ENCODE results near the gene RFX8. TPM values are rescaled to one million over a fixed set of nuclear protein-coding genes. Genes with fewer than 3 reads are reported as not detected.
A peak's percentile ranks its signal among the peaks of the same experiment; 100 is the strongest.

Gene RFX8
- total RNA-seq, 1 donor from 2014 or later, result not detected

- no peak for TF ChIP-seq CTCF (IDR thresholded peaks at IDR 0.05; ENCODE audit: unreplicated experiment)
- Mint-ChIP-seq H3K4me1 (ENCODE audit: low read depth) (no peaks in the 10 kb centered on the region), H3K4me3 (ENCODE audit: low read depth) (no peak overlapping the region), H3K9me3 (ENCODE audit: low read depth) (no peaks in the 10 kb centered on the region), H3K27me3 (peaks cover 50% of the 10 kb centered on the region), H3K27ac (no peak overlapping the region), H3K36me3 (ENCODE audit: insufficient read depth) (no peaks in the 10 kb centered on the region)
- DNase-seq (ENCODE audit: low spot score, unreplicated experiment), result no peak
These were observed 3.5 kb upstream of the RFX8 start for GRCh38 chr2:101478181-101479001.

DNA sequence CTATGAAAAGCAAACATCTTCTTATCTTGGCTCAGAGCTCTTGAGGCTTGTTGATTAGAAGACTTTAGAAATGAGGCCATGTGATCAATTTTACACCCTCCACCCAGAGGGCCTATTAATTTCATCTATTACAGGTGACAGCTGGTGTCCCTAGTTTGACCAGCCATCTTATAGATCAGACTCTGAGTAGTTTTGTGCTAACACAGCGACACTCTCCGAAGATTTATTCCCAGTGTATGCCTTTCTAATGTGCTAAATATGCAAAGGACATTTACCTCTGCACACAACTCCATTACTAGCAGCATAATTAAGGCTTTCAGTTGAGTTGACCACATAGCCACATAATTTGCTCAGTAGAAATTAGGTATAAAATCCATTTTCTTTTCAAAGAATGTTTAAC, 2.6 kb upstream of the RFX8 start:
- no peak for DNase-seq (ENCODE audit: low spot score, unreplicated experiment)
- H3K9me3 Mint-ChIP-seq (ENCODE audit: low read depth), result no peaks in the 10 kb centered on the region
- H3K36me3 Mint-ChIP-seq (ENCODE audit: insufficient read depth), result no peaks in the 10 kb centered on the region
- no peaks in the 10 kb centered on the region for H3K4me1 Mint-ChIP-seq (ENCODE audit: low read depth)
- H3K27ac Mint-ChIP-seq, result no peak overlapping the region
- no peak overlapping the region for H3K4me3 Mint-ChIP-seq (ENCODE audit: low read depth)
- H3K27me3 Mint-ChIP-seq, result peaks cover 58% of the 10 kb centered on the region
- no peak for TF ChIP-seq CTCF (IDR thresholded peaks at IDR 0.05; ENCODE audit: unreplicated experiment)

DNA sequence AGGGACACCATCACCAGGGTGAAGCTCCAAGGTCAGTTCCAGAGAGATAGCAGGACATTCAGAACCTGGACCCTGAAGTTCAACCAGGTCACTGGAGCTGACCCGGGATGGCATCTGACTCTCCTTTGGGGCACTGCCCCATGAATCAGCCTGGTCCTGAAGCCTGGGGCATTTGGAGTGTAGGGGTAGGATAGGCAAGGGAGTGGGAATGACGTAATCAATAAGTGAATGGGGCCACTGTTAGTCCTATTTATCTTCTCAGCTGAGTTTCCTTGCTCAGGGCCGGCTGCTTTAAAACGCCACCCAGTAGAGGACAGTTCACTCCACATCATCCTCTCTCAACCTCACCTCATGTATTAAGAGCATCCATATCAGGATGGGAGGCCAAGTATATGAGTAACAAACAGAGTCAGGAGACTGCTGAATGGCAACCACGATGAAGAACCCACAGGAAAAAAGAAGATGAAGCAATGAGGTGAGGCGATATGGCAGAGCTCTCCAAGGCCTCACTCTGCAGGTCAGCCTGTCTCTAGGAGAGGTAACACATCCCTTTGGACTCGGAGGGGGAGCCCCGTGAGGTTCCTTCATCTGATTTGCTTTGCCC, 1.8 kb upstream of the RFX8 start:
- H3K27me3 Mint-ChIP-seq, result peaks cover 64% of the 10 kb centered on the region
- DNase-seq (ENCODE audit: low spot score, unreplicated experiment), result no peak
- H3K9me3 Mint-ChIP-seq (ENCODE audit: low read depth), result no peaks in the 10 kb centered on the region
- no peak overlapping the region for H3K4me3 Mint-ChIP-seq (ENCODE audit: low read depth)
- no peaks in the 10 kb centered on the region for H3K4me1 Mint-ChIP-seq (ENCODE audit: low read depth)
- TF ChIP-seq CTCF (IDR thresholded peaks at IDR 0.05; ENCODE audit: unreplicated experiment), result no peak
- H3K27ac Mint-ChIP-seq, result no peak overlapping the region
- no peaks in the 10 kb centered on the region for H3K36me3 Mint-ChIP-seq (ENCODE audit: insufficient read depth)

GRCh38 chr2:101473911-101474701, 806 bp downstream of the RFX8 start:
- DNase-seq (ENCODE audit: low spot score, unreplicated experiment), result peak; percentile 25
- peak overlapping the region; percentile 69 for H3K4me3 Mint-ChIP-seq (ENCODE audit: low read depth)
- no peaks in the 10 kb centered on the region for H3K9me3 Mint-ChIP-seq (ENCODE audit: low read depth)
- H3K27me3 Mint-ChIP-seq, result peaks cover 68% of the 10 kb centered on the region
- TF ChIP-seq CTCF (IDR thresholded peaks at IDR 0.05; ENCODE audit: unreplicated experiment), result no peak
- no peak overlapping the region for H3K27ac Mint-ChIP-seq
- no peaks in the 10 kb centered on the region for H3K36me3 Mint-ChIP-seq (ENCODE audit: insufficient read depth)
- no peaks in the 10 kb centered on the region for H3K4me1 Mint-ChIP-seq (ENCODE audit: low read depth)

DNA sequence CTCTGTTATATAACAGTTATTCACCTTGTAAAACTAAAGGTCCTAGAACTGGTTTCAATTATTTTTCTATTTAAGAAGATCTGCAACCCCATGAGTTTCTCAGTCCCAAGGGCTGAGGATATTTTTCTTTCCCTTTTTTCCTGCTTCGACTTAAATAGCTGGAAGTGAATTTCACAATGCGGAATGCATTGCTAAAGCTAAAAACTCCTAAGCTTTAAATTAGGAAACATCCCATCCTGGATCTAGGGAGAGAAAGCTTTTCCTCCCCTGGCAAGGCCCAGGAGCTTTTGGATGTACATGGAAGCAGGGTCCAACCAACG, 1.4 kb downstream of the RFX8 start:
- no peaks in the 10 kb centered on the region for H3K4me1 Mint-ChIP-seq (ENCODE audit: low read depth)
- TF ChIP-seq CTCF (IDR thresholded peaks at IDR 0.05; ENCODE audit: unreplicated experiment), result no peak
- H3K4me3 Mint-ChIP-seq (ENCODE audit: low read depth), result peak overlapping the region; percentile 69

More for the DNA sequence above, 1.4 kb downstream of the RFX8 start:
- no peak overlapping the region for H3K27ac Mint-ChIP-seq
- no peak for DNase-seq (ENCODE audit: low spot score, unreplicated experiment)
- peaks cover 63% of the 10 kb centered on the region for H3K27me3 Mint-ChIP-seq
- H3K9me3 Mint-ChIP-seq (ENCODE audit: low read depth), result no peaks in the 10 kb centered on the region
- H3K36me3 Mint-ChIP-seq (ENCODE audit: insufficient read depth), result no peaks in the 10 kb centered on the region

All from progenitor cell of endocrine pancreas (in vitro differentiated cells).